CD8-positive, alpha-beta memory T cell (primary cell): ENCODE results near the gene SNAP25. TPM values are rescaled to one million over a fixed set of nuclear protein-coding genes. Genes with fewer than 3 reads are reported as not detected.

Source experiments
- CTCF ChIA-PET: fragments of 350-600 bp; sonication (Branson Sonifier 250); formaldehyde crosslinking; loops from one replicate; lab custom pipeline; 2021; ENCODE audit warnings: antibody characterized with exemption; lab: Charles Lee
- POLR2A ChIA-PET: fragments of 350-600 bp; sonication (Branson Sonifier 250); formaldehyde crosslinking; loops from one replicate; lab custom pipeline; 2021; ENCODE audit warnings: antibody characterized with exemption; lab: Charles Lee
- DNase-seq, 5 donors: peaks; one replicate each; pipeline versions ENCODE4 v3.0.0 to v3.0.0-alpha.2; 2020 to 2022; ENCODE audit warnings: mixed read lengths in 1 of 5
- H3K27ac ChIP-seq: one replicate; pipeline ENCODE4 v1.7.0; 2013; ENCODE audit warnings: low read depth, mild to moderate bottlenecking, low read length, moderate library complexity
- H3K27me3 ChIP-seq: 2 replicates; pipeline ENCODE4 v1.7.0; 2013; ENCODE audit warnings: low read length, mild to moderate bottlenecking; ENCODE audit not compliant: insufficient read depth, poor library complexity, severe bottlenecking
- H3K36me3 ChIP-seq: 2 replicates; pipeline ENCODE4 v1.7.0; 2013; ENCODE audit warnings: mild to moderate bottlenecking, low read length, moderate library complexity; ENCODE audit not compliant: insufficient read depth
- H3K4me1 ChIP-seq: 2 replicates; pipeline ENCODE4 v1.7.0; 2013; ENCODE audit warnings: mild to moderate bottlenecking, low read length, moderate library complexity; ENCODE audit not compliant: insufficient read depth
- H3K4me3 ChIP-seq: 2 replicates; pipeline ENCODE4 v1.7.0; 2013; ENCODE audit warnings: mild to moderate bottlenecking, low read length
- H3K9me3 ChIP-seq: 2 replicates; pipeline ENCODE4 v1.7.0; 2013; ENCODE audit warnings: mild to moderate bottlenecking, low read length
- H3K27ac Mint-ChIP-seq, 8 donors: one replicate each; pipeline ENCODE4 v1.8.0; 2020 to 2021; ENCODE audit warnings: mixed read lengths in 8 of 8, mild to moderate bottlenecking in 6 of 8, inconsistent platforms in 3 of 8, moderate library complexity in 3 of 8
- H3K27me3 Mint-ChIP-seq, 2 donors: one replicate each; pipeline ENCODE4 v1.8.0; 2020 to 2021; ENCODE audit warnings: mixed read lengths in 2 of 2, mild to moderate bottlenecking in 1 of 2, moderate library complexity in 1 of 2
- H3K36me3 Mint-ChIP-seq, 3 donors: one replicate each; pipeline ENCODE4 v1.8.0; 2020 to 2021; ENCODE audit warnings: mixed read lengths in 3 of 3, inconsistent platforms in 1 of 3, mild to moderate bottlenecking in 1 of 3
- H3K4me1 Mint-ChIP-seq, 3 donors: one replicate each; pipeline ENCODE4 v1.8.0; 2020 to 2021; ENCODE audit warnings: mixed read lengths in 3 of 3, inconsistent platforms in 1 of 3, mild to moderate bottlenecking in 1 of 3
- H3K4me3 Mint-ChIP-seq, 7 donors: one replicate each; pipeline ENCODE4 v1.8.0; 2020 to 2021; ENCODE audit warnings: mixed read lengths in 7 of 7, mild to moderate bottlenecking in 6 of 7, moderate library complexity in 4 of 7, inconsistent platforms in 2 of 7
- H3K9me3 Mint-ChIP-seq, 5 donors: one replicate each; pipeline ENCODE4 v1.8.0; 2020 to 2022; ENCODE audit warnings: mixed read lengths in 5 of 5, mild to moderate bottlenecking in 3 of 5, moderate library complexity in 2 of 5, inconsistent platforms in 1 of 5
- polyA plus RNA-seq: library from polyadenylated mRNA; unstranded; fragments of 300-500 nt; fragmentation: Illumina TruSeq; gene quantifications from one replicate; pipeline ENCODE4 v1.2.3, GENCODE V29; 2021
- total RNA-seq, 2 experiments: library from RNA; stranded (reverse); gene quantifications; one replicate each; pipeline ENCODE4 v1.2.3, GENCODE V29; 2021

Gene SNAP25
- total and polyA plus RNA-seq, 3 experiments from 2014 or later = 0.13 TPM; not detected in 2

GRCh38 chr20:10240655-10241054 is 22.0 kb downstream of the SNAP25 start:
- no peak overlapping the region for H3K27ac ChIP-seq
- no peaks in the 10 kb centered on the region for H3K9me3 ChIP-seq
- peaks cover 4% of the 10 kb centered on the region for H3K27me3 ChIP-seq
- ChIA-PET POLR2A (no interaction called here), CTCF (no interaction called here)
- Mint-ChIP-seq H3K36me3 (no peaks in the 10 kb centered on the region), H3K4me3 (no peak overlapping the region), H3K9me3 (no peaks in the 10 kb centered on the region), H3K27me3 (peaks cover 3 to 11% of the 10 kb centered on the region in 2 donors), H3K4me1 (no peaks in the 10 kb centered on the region), H3K27ac (no peak overlapping the region)
- DNase-seq = no peak
- no peaks in the 10 kb centered on the region for H3K4me1 ChIP-seq
- no peaks in the 10 kb centered on the region for H3K36me3 ChIP-seq
- H3K4me3 ChIP-seq = no peak overlapping the region

GRCh38 chr20:10242166-10242565 is 23.5 kb downstream of the SNAP25 start:
- Mint-ChIP-seq H3K27ac (no peak overlapping the region), H3K36me3 (no peaks in the 10 kb centered on the region), H3K4me3 (no peak overlapping the region), H3K27me3 (peaks cover 3 to 6% of the 10 kb centered on the region in 2 donors), H3K4me1 (no peaks in the 10 kb centered on the region), H3K9me3 (no peaks in the 10 kb centered on the region)
- no peak for DNase-seq
- H3K9me3 ChIP-seq = no peaks in the 10 kb centered on the region
- H3K36me3 ChIP-seq = no peaks in the 10 kb centered on the region
- ChIA-PET POLR2A (no interaction called here), CTCF (no interaction called here)
- H3K4me3 ChIP-seq = no peak overlapping the region
- H3K4me1 ChIP-seq = no peaks in the 10 kb centered on the region
- no peak overlapping the region for H3K27ac ChIP-seq
- H3K27me3 ChIP-seq = peaks cover 2% of the 10 kb centered on the region

GRCh38 chr20:10247440-10247839 is 28.8 kb downstream of the SNAP25 start:
- Mint-ChIP-seq H3K27me3 (no peaks in the 10 kb centered on the region), H3K4me3 (no peak overlapping the region), H3K9me3 (no peaks in the 10 kb centered on the region), H3K36me3 (no peaks in the 10 kb centered on the region), H3K4me1 (no peaks in the 10 kb centered on the region), H3K27ac (no peak overlapping the region)
- CTCF ChIA-PET = no interaction called here
- H3K9me3 ChIP-seq = no peaks in the 10 kb centered on the region
- no peak overlapping the region for H3K27ac ChIP-seq
- H3K4me1 ChIP-seq = no peaks in the 10 kb centered on the region
- POLR2A ChIA-PET = no interaction called here
- no peaks in the 10 kb centered on the region for H3K27me3 ChIP-seq
- no peaks in the 10 kb centered on the region for H3K36me3 ChIP-seq
- DNase-seq = no peak
- no peak overlapping the region for H3K4me3 ChIP-seq

- Histone ChIP-seq H3K9me3 (no peaks in the 10 kb centered on the region), H3K4me3 (no peak overlapping the region), H3K4me1 (no peaks in the 10 kb centered on the region), H3K27me3 (no peaks in the 10 kb centered on the region), H3K27ac (no peak overlapping the region), H3K36me3 (no peaks in the 10 kb centered on the region)
- Mint-ChIP-seq H3K27ac (no peak overlapping the region), H3K36me3 (no peaks in the 10 kb centered on the region), H3K4me1 (no peaks in the 10 kb centered on the region), H3K4me3 (no peak overlapping the region), H3K27me3 (peaks cover 0 to under 1% of the 10 kb centered on the region in 2 donors), H3K9me3 (no peaks in the 10 kb centered on the region)
- no peak for DNase-seq
- ChIA-PET POLR2A (no interaction called here), CTCF (no interaction called here)
Observed at GRCh38 chr20:10249048-10249770, 30.6 kb downstream of the SNAP25 start.

GRCh38 chr20:10249822-10250221 is 31.2 kb downstream of the SNAP25 start:
- H3K4me1 ChIP-seq = no peaks in the 10 kb centered on the region
- CTCF ChIA-PET = no interaction called here
- H3K36me3 Mint-ChIP-seq = no peaks in the 10 kb centered on the region
- no peak overlapping the region for H3K27ac Mint-ChIP-seq
- POLR2A ChIA-PET = no interaction called here
- H3K36me3 ChIP-seq = no peaks in the 10 kb centered on the region
- no peaks in the 10 kb centered on the region for H3K9me3 ChIP-seq
- peaks cover 0 to 7% of the 10 kb centered on the region in 2 donors for H3K27me3 Mint-ChIP-seq
- no peak overlapping the region for H3K4me3 ChIP-seq
- H3K4me3 Mint-ChIP-seq = no peak overlapping the region
- H3K27ac ChIP-seq = no peak overlapping the region
- DNase-seq = no peak
- H3K27me3 ChIP-seq = no peaks in the 10 kb centered on the region
- no peaks in the 10 kb centered on the region for H3K4me1 Mint-ChIP-seq
- H3K9me3 Mint-ChIP-seq = no peaks in the 10 kb centered on the region

GRCh38 chr20:10250902-10251301 is 32.3 kb downstream of the SNAP25 start:
- Histone ChIP-seq H3K27me3 (no peaks in the 10 kb centered on the region), H3K36me3 (no peaks in the 10 kb centered on the region), H3K9me3 (no peaks in the 10 kb centered on the region), H3K4me3 (no peak overlapping the region), H3K4me1 (no peaks in the 10 kb centered on the region), H3K27ac (no peak overlapping the region)
- H3K4me1 Mint-ChIP-seq = no peaks in the 10 kb centered on the region
- H3K36me3 Mint-ChIP-seq = no peaks in the 10 kb centered on the region
- H3K9me3 Mint-ChIP-seq = no peaks in the 10 kb centered on the region
- peaks cover 2 to 7% of the 10 kb centered on the region in 2 donors for H3K27me3 Mint-ChIP-seq
- POLR2A ChIA-PET = no interaction called here
- H3K27ac Mint-ChIP-seq = no peak overlapping the region
- CTCF ChIA-PET = no interaction called here
- no peak overlapping the region for H3K4me3 Mint-ChIP-seq
- DNase-seq = no peak

GRCh38 chr20:10253780-10254179 is 35.1 kb downstream of the SNAP25 start:
- no peaks in the 10 kb centered on the region for H3K9me3 ChIP-seq
- H3K36me3 Mint-ChIP-seq = no peaks in the 10 kb centered on the region
- DNase-seq = no peak
- no peaks in the 10 kb centered on the region for H3K27me3 ChIP-seq
- ChIA-PET POLR2A (no interaction called here), CTCF (no interaction called here)
- no peak overlapping the region for H3K4me3 ChIP-seq
- H3K9me3 Mint-ChIP-seq = no peaks in the 10 kb centered on the region
- no peaks in the 10 kb centered on the region for H3K4me1 ChIP-seq
- no peaks in the 10 kb centered on the region for H3K36me3 ChIP-seq
- H3K27ac Mint-ChIP-seq = no peak overlapping the region
- H3K4me3 Mint-ChIP-seq = no peak overlapping the region
- no peaks in the 10 kb centered on the region for H3K4me1 Mint-ChIP-seq
- no peak overlapping the region for H3K27ac ChIP-seq
- H3K27me3 Mint-ChIP-seq = peaks cover 2 to 15% of the 10 kb centered on the region in 2 donors

GRCh38 chr20:10255846-10256245 is 37.2 kb downstream of the SNAP25 start:
- Mint-ChIP-seq H3K27me3 (peaks cover 2 to 15% of the 10 kb centered on the region in 2 donors), H3K4me1 (no peaks in the 10 kb centered on the region), H3K4me3 (no peak overlapping the region), H3K9me3 (no peaks in the 10 kb centered on the region), H3K36me3 (no peaks in the 10 kb centered on the region), H3K27ac (no peak overlapping the region)
- no peak for DNase-seq
- CTCF ChIA-PET = no interaction called here
- no peaks in the 10 kb centered on the region for H3K9me3 ChIP-seq
- H3K4me1 ChIP-seq = no peaks in the 10 kb centered on the region
- H3K36me3 ChIP-seq = no peaks in the 10 kb centered on the region
- H3K27ac ChIP-seq = no peak overlapping the region
- no peaks in the 10 kb centered on the region for H3K27me3 ChIP-seq
- H3K4me3 ChIP-seq = no peak overlapping the region
- POLR2A ChIA-PET = no interaction called here
